Thyroid gland (tissue), 4 donors: ENCODE data around the gene HIPK2. TPM values are rescaled to one million over a fixed set of nuclear protein-coding genes. Genes with fewer than 3 reads are reported as not detected.

Source experiments
- DNase-seq, 2 donors: peaks; one replicate each; pipeline ENCODE4 v3.0.0-alpha.2; 2019
- H3K27ac ChIP-seq, 3 donors: fragments of 200-600 bp; sonication (generic); 1 replicate in 2 of 3; 2 replicates in 1 of 3; pipeline ENCODE4 v1.5.1; 2016 to 2019; ENCODE audit warnings: mild to moderate bottlenecking in 1 of 3, moderate library complexity in 1 of 3
- H3K27me3 ChIP-seq: fragments of 200-600 bp; sonication (generic); one replicate; pipeline ENCODE4 v1.5.1; 2019
- H3K36me3 ChIP-seq, 2 donors: fragments of 200-600 bp; sonication (generic); one replicate each; pipeline ENCODE4 v1.5.1; 2016 to 2019
- H3K4me1 ChIP-seq, 2 donors: fragments of 200-600 bp; sonication (generic); one replicate each; pipeline ENCODE4 v1.5.1; 2017 to 2019
- H3K4me3 ChIP-seq, 3 donors: fragments of 200-600 bp; sonication (generic); replicated peaks in 1 of 3; 1 replicate in 2 of 3; 2 replicates in 1 of 3; pipeline ENCODE4 v1.5.1; 2016; ENCODE audit warnings: mild to moderate bottlenecking in 1 of 3
- H3K9me3 ChIP-seq: fragments of 200-600 bp; sonication (generic); one replicate; pipeline ENCODE4 v1.5.1; 2017
- CTCF ChIP-seq, 6 experiments: fragments of 200-600 bp in 3 of 6; fragments of 450-650 bp in 3 of 6; sonication (generic) in 3 of 6; IDR thresholded peaks; one replicate each; pipeline ENCODE4 v1.5.1; 2016 to 2019; ENCODE audit warnings: antibody characterized with exemption in 6 of 6, mild to moderate bottlenecking in 2 of 6, inconsistent platforms in 1 of 6, moderate library complexity in 1 of 6
- POLR2A ChIP-seq, 2 donors: fragments of 450-650 bp; IDR thresholded peaks; one replicate each; pipeline ENCODE4 v1.6.1; 2017; ENCODE audit warnings: antibody characterized with exemption in 2 of 2, mild to moderate bottlenecking in 2 of 2, moderate library complexity in 1 of 2
- WGBS, 2 donors: methylation state at CpG; one replicate each; pipeline ENCODE4 v1.1.5; 2017; 5-methylcytosine and 5-hydroxymethylcytosine counted together
- intact Hi-C: fragments of 100-400 bp; cut with DNase I; formaldehyde crosslinking; loops from one replicate; pipeline ENCODE4 v1.15.1; 2023
- total RNA-seq, 4 donors: library from RNA; depleted of rRNA; stranded (reverse); fragments of >200 nt; gene quantifications; one replicate each; pipeline ENCODE4 v1.2.3, GENCODE V29; 2016

The HIPK2 gene
- total RNA-seq, 4 donors from 2014 or later, result 31.3 to 58.5 (median 41.0) TPM

GRCh38 chr7:139588632-139589031 is 189.2 kb downstream of the HIPK2 start:
- Histone ChIP-seq H3K27me3 (no peaks in the 10 kb centered on the region), H3K4me1 (no peaks in the 10 kb centered on the region), H3K36me3 (peaks cover 5 to 25% of the 10 kb centered on the region in 2 donors), H3K27ac (no peak overlapping the region), H3K9me3 (no peaks in the 10 kb centered on the region), H3K4me3 (no peak overlapping the region)
- DNase-seq, result no peak
- WGBS, 2 donors, result 79 to 81% methylated on average over 6 to 7 of the region's 7 CpGs
- no peak for TF ChIP-seq CTCF (IDR thresholded peaks at IDR 0.05)
- TF ChIP-seq POLR2A (IDR thresholded peaks at IDR 0.05), result no peak
- intact Hi-C loops, result no loop called here

- Histone ChIP-seq H3K27me3 (no peaks in the 10 kb centered on the region), H3K4me1 (no peaks in the 10 kb centered on the region), H3K9me3 (no peaks in the 10 kb centered on the region), H3K4me3 (no peak overlapping the region), H3K36me3 (peaks cover 14 to 26% of the 10 kb centered on the region in 2 donors), H3K27ac (no peak overlapping the region)
- intact Hi-C loops, result no loop called here
- TF ChIP-seq POLR2A (IDR thresholded peaks at IDR 0.05) (no peak), CTCF (IDR thresholded peaks at IDR 0.05) (no peak)
- 93 to 98% methylated on average over 7 of the region's 7 CpGs for WGBS, 2 donors
- DNase-seq, result no peak
These were observed 190.3 kb downstream of the HIPK2 start for GRCh38 chr7:139587535-139587934.

GRCh38 chr7:139586286-139586685 is 191.5 kb downstream of the HIPK2 start:
- intact Hi-C loops, result no loop called here
- Histone ChIP-seq H3K9me3 (no peaks in the 10 kb centered on the region), H3K27ac (no peak overlapping the region), H3K36me3 (peaks cover 22 to 31% of the 10 kb centered on the region in 2 donors), H3K4me3 (no peak overlapping the region), H3K4me1 (no peaks in the 10 kb centered on the region), H3K27me3 (no peaks in the 10 kb centered on the region)
- no peak for TF ChIP-seq POLR2A (IDR thresholded peaks at IDR 0.05)
- no peak for TF ChIP-seq CTCF (IDR thresholded peaks at IDR 0.05)
- WGBS, 2 donors, result 91 to 98% methylated on average over 3 of the region's 3 CpGs
- no peak for DNase-seq

GRCh38 chr7:139585042-139585441 is 192.8 kb downstream of the HIPK2 start:
- 76 to 77% methylated on average over 5 of the region's 5 CpGs for WGBS, 2 donors
- no peak overlapping the region for H3K4me3 ChIP-seq
- intact Hi-C loops, result no loop called here
- peaks cover 29 to 35% of the 10 kb centered on the region in 2 donors for H3K36me3 ChIP-seq
- H3K27ac ChIP-seq, result no peak overlapping the region
- no peak for DNase-seq
- TF ChIP-seq CTCF (IDR thresholded peaks at IDR 0.05), result no peak
- no peak for TF ChIP-seq POLR2A (IDR thresholded peaks at IDR 0.05)
- no peaks in the 10 kb centered on the region for H3K27me3 ChIP-seq
- no peaks in the 10 kb centered on the region for H3K4me1 ChIP-seq
- H3K9me3 ChIP-seq, result no peaks in the 10 kb centered on the region

GRCh38 chr7:139583826-139584553 is 193.8 kb downstream of the HIPK2 start:
- H3K36me3 ChIP-seq, result peaks cover 29 to 35% of the 10 kb centered on the region in 2 donors
- no peak overlapping the region for H3K4me3 ChIP-seq
- no peak for DNase-seq
- TF ChIP-seq CTCF (IDR thresholded peaks at IDR 0.05) (no peak), POLR2A (IDR thresholded peaks at IDR 0.05) (no peak)
- H3K27ac ChIP-seq, result no peak overlapping the region
- intact Hi-C loops, result no loop called here
- H3K4me1 ChIP-seq, result no peaks in the 10 kb centered on the region
- no peaks in the 10 kb centered on the region for H3K9me3 ChIP-seq
- no peaks in the 10 kb centered on the region for H3K27me3 ChIP-seq
- 93 to 96% methylated on average over 14 to 15 of the region's 15 CpGs for WGBS, 2 donors
